ENCODE measurements around the gene MAML3. TPM values are rescaled to one million over a fixed set of nuclear protein-coding genes. Genes with fewer than 3 reads are reported as not detected.

Gene MAML3
- total RNA-seq, 2 donors from 2014 or later = 29.2 to 32.2 TPM

- H3K36me3 Mint-ChIP-seq (ENCODE audit: low read depth) = peaks cover 7% of the 10 kb centered on the region
- H3K4me3 Mint-ChIP-seq = no peak overlapping the region
- no peaks in the 10 kb centered on the region for H3K27me3 Mint-ChIP-seq (ENCODE audit: insufficient read depth)
- 97 to 100% methylated on average over 1 to 4 of the region's 4 CpGs for WGBS, 2 experiments (ENCODE audit: insufficient coverage in 1 of 2, insufficient read length in 1 of 2)
- H3K27me3 ChIP-seq (ENCODE audit: control insufficient read depth, insufficient read depth, low read length, poor library complexity, severe bottlenecking) = no peaks in the 10 kb centered on the region
- H3K4me1 Mint-ChIP-seq = peaks cover 59% of the 10 kb centered on the region
- H3K9me3 Mint-ChIP-seq = no peaks in the 10 kb centered on the region
- H3K27ac ChIP-seq (ENCODE audit: low read depth, low read length) = no peak overlapping the region
- H3K27ac Mint-ChIP-seq = no peak overlapping the region
- H3K9ac ChIP-seq (ENCODE audit: extremely low read depth, low read length, poor library complexity, severe bottlenecking) = no peak overlapping the region
- no peak overlapping the region for H3K4me3 ChIP-seq (ENCODE audit: low read length)
- peaks cover 20% of the 10 kb centered on the region for H3K4me1 ChIP-seq (ENCODE audit: control insufficient read depth, insufficient read depth, low read length)
- no peak for TF ChIP-seq CTCF (conservative IDR thresholded peaks at IDR 0.05)
- no peak for DNase-seq
- H3K9me3 ChIP-seq (ENCODE audit: control insufficient read depth, low read length) = no peaks in the 10 kb centered on the region
- peaks cover 5% of the 10 kb centered on the region for H3K36me3 ChIP-seq (ENCODE audit: control insufficient read depth, insufficient read depth, low read length)
Measured at GRCh38 chr4:140097572-140097971, 56.4 kb downstream of the MAML3 start.

GRCh38 chr4:140096921-140097320, 57.1 kb downstream of the MAML3 start:
- Histone ChIP-seq H3K27ac (ENCODE audit: low read depth, low read length) (no peak overlapping the region), H3K9me3 (ENCODE audit: control insufficient read depth, low read length) (no peaks in the 10 kb centered on the region), H3K4me3 (ENCODE audit: low read length) (no peak overlapping the region), H3K27me3 (ENCODE audit: control insufficient read depth, insufficient read depth, low read length, poor library complexity, severe bottlenecking) (no peaks in the 10 kb centered on the region), H3K36me3 (ENCODE audit: control insufficient read depth, insufficient read depth, low read length) (peaks cover 5% of the 10 kb centered on the region), H3K4me1 (ENCODE audit: control insufficient read depth, insufficient read depth, low read length) (peaks cover 23% of the 10 kb centered on the region), H3K9ac (ENCODE audit: extremely low read depth, low read length, poor library complexity, severe bottlenecking) (no peak overlapping the region)
- TF ChIP-seq CTCF (conservative IDR thresholded peaks at IDR 0.05) = no peak
- H3K27me3 Mint-ChIP-seq (ENCODE audit: insufficient read depth) = no peaks in the 10 kb centered on the region
- WGBS, 2 experiments (ENCODE audit: insufficient coverage in 1 of 2, insufficient read length in 1 of 2) = 82 to 100% methylated on average over 1 to 2 of the region's 2 CpGs
- H3K4me3 Mint-ChIP-seq = no peak overlapping the region
- no peak overlapping the region for H3K27ac Mint-ChIP-seq
- H3K9me3 Mint-ChIP-seq = no peaks in the 10 kb centered on the region
- peaks cover 65% of the 10 kb centered on the region for H3K4me1 Mint-ChIP-seq
- peaks cover 4% of the 10 kb centered on the region for H3K36me3 Mint-ChIP-seq (ENCODE audit: low read depth)
- no peak for DNase-seq

- Mint-ChIP-seq H3K9me3 (no peaks in the 10 kb centered on the region), H3K4me1 (peaks cover 69% of the 10 kb centered on the region), H3K27me3 (ENCODE audit: insufficient read depth) (no peaks in the 10 kb centered on the region), H3K27ac (no peak overlapping the region), H3K4me3 (no peak overlapping the region), H3K36me3 (ENCODE audit: low read depth) (peaks cover 4% of the 10 kb centered on the region)
- 95 to 100% methylated on average over 2 to 5 of the region's 5 CpGs for WGBS, 2 experiments (ENCODE audit: insufficient coverage in 1 of 2, insufficient read length in 1 of 2)
- H3K36me3 ChIP-seq (ENCODE audit: control insufficient read depth, insufficient read depth, low read length) = peaks cover 4% of the 10 kb centered on the region
- no peak overlapping the region for H3K4me3 ChIP-seq (ENCODE audit: low read length)
- no peaks in the 10 kb centered on the region for H3K9me3 ChIP-seq (ENCODE audit: control insufficient read depth, low read length)
- no peak overlapping the region for H3K9ac ChIP-seq (ENCODE audit: extremely low read depth, low read length, poor library complexity, severe bottlenecking)
- no peaks in the 10 kb centered on the region for H3K27me3 ChIP-seq (ENCODE audit: control insufficient read depth, insufficient read depth, low read length, poor library complexity, severe bottlenecking)
- H3K4me1 ChIP-seq (ENCODE audit: control insufficient read depth, insufficient read depth, low read length) = peaks cover 23% of the 10 kb centered on the region
- no peak for TF ChIP-seq CTCF (conservative IDR thresholded peaks at IDR 0.05)
- no peak for DNase-seq
- H3K27ac ChIP-seq (ENCODE audit: low read depth, low read length) = no peak overlapping the region
Measured at GRCh38 chr4:140096483-140096861, 57.5 kb downstream of the MAML3 start.
